GM19328 (cell line): ENCODE data around the gene TOX2.

ENCODE experiments used
- ATAC-seq: cut with Tn5 transposase; IDR thresholded peaks from one replicate; pipeline ENCODE4 v1.9.1; 2021; ENCODE audit warnings: mild to moderate bottlenecking, moderate library complexity; ENCODE audit not compliant: unreplicated experiment

Gene TOX2

DNA sequence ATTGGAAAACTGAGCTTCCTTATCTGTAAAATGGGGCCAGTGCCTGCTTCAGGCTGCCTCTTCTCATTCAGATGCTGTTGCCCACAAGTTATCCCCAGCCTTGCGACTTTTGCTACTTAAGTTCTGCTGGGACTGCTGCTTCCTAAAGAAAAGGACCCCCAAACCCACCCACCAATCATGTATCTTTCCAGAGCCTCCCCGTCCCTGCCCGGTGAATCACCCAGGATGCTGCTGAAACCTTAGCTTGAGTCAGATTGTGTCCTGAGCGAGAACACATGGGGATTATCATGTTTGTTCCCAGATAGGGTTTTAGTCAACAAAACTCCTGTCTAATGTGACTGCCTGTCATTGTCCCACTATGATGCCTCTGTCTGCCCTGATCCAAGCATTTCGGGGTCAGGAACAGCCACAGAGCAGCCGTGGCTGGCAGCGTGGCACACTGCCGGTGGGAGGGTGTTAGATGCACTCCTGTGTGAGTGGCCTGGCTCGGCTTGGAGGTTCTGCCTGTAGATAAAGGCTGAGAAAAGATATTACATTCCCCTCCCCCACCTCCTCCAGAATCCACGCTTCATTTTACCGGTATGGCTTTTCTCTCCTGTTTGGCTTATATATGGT is 79.9 kb downstream of the TOX2 start:
- no peak for ATAC-seq

DNA sequence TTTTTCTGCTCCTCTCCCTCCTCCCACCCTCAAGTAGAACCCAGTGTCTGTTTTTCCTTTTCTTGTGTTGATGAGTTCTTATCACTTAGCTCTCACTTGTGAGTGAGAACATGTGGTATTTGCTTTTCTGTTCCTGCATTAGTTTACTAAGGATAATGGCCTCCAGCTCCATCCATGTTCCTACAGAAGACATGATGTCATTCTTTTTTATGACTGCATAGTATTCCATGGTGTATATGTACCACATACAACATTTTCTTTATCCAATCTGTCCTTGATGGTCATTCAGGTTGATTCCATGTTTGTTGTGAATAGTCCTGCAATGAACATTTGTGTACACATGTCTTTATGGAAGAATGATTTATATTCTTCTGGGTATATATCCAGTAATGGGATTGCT is 81.0 kb downstream of the TOX2 start:
- no peak for ATAC-seq

DNA sequence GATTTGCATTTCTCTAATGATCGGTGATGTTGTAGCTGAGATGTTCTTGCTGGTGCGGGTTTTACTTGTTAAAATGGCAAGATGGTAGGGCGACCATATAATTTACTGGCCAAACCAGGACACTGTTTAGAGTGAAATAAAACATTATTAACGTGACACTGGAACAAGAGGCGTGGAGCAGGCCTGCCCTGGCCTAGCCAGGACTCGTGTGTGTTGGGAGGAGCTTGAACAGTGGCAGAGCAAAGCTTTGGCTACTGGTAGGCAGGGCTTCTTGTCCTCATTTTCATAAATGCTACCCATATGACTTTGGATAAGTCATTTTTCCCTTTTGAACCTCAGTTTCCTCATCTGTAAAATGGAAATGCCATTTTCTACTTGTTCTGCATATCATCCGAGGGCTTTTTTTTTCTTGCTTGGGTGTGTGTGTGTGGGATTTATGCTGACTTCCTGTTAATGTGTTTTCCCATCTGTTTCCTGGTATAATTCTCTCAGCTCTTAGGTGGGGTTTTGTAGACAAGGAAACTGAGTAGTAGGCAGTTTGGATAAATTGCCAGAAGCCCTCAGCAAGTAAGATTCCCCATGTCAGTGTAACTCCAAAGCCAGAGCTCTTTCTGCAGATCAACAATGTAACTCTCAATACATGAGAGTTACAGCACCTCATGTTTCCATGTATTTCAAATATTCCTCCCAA is 81.7 kb downstream of the TOX2 start:
- ATAC-seq, result no peak

DNA sequence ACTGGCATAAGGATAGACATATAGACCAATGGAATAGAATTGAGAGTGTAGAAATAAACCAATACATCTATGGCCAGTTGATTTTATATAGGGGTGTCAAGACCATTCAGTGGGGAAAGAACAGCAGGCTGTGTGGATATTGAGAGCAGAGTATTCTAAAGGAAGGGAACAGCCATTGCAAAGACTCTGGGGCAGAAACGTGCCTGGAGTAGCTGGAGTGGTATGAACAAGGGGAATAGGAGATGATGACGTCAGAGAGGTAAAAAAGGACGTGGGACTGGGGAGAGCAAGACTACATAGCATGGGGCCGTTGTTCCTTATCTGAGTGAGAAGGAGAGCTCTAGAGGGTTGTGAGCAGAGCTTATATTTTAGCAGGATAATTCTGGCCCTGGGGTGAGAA is 85.2 kb downstream of the TOX2 start:
- ATAC-seq, result no peak

DNA sequence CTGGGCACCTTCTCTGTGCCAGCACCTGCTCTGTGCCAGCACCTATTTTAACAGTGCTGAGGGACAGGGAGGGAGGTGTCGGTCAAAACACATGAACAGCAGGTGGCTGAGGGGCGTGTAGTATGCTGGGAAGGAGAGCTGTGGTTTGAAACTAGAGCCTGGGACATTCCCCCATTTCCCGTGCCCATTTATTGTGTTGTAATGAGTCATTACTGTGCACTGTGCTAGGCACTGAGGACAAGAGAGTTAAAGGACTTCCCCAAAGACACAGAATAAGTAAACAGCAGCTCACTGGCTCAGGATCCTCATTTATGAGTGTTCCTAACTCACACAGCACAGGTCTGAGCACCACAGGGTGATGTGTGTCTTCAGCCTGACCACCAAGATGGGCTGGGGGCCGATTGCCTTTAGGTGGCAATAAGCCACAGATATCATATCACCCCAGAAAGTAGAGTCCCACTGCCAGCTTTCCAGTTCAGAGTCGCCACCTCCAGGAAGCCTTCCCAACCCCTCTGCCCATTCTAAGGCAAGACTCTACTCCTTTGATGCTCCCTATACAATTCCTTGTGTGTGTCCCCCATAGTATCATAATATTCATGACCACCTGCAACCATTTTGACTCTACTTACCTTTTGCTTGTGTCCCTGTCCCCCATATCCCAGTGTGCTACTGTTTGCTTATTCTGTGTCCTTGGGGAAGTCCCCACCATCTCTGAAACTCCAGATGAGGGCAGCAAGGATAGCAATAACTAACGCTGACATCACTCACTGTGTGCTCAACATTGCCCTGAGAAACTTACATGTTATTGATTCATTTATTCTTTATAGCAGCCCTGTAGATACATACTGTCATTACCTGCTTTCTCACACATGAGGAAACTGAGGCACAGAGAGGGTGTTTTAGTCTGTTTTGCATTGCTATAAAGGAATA is 87.3 kb downstream of the TOX2 start:
- no peak for ATAC-seq

DNA sequence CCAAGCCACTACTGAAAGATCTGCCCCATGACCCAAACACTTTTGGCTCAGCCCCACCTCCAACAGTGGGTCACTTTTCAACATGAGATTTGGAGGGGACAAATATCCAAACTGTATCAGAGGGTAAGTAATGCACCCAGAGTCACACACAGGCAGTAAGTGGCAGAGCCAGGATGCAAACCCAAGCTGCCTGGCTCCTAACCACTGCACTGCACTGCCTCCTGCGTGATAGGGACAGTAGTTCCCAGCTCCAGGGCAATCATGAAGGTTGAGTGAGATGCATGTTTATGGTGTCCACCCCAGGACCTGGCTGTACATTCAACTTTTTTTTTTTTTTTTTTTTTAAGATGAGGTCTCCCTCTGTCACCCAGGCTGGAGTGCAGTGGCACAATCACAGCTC is 88.2 kb downstream of the TOX2 start:
- ATAC-seq, result no peak

DNA sequence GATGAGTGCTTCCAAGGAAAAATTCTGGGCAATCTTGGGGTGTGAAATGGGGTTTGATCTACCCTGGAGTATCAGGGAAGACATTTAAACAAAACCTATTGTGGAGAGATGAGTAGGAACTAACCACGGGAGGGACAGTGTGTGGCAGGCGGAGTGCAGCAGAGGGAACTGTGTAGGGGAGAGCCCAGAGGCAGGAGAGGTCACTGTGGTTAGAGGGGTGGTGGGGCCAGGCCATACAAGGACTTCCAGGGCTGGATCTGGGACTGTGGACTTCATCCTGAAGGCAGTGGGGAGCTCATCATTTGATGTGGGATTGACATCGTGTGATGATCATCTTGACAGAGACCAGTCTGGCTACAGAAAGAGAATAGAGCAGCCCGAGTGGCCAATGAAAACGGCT is 89.0 kb downstream of the TOX2 start:
- no peak for ATAC-seq

DNA sequence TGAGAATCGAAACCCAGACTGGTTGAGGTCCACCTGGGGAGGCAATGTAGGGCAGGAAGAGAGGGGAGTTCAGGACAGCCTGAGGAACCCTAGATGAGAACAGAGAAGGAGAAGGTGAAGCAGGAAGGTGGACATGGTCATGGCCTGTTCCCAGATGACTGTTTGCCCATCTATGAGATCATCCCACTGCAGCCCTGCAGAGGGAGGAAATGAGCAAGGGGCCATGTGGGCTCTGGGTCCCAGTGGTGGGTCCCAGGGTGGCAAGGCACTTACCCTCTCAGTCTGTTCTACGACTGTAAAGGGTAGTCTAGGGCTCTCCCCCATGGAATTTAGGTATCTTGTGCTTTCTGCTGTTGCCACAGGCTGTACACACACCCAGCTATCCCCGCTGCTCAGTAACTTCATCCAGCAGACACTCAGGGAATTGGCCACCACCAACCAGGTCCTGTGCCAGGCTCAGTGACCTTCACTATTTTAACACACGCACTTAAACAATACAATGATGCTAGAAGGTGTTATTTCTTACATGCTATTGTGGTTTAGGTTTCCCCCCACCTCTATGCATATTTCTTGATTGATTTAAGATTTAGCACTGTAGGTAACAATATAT is 89.8 kb downstream of the TOX2 start:
- no peak for ATAC-seq

DNA sequence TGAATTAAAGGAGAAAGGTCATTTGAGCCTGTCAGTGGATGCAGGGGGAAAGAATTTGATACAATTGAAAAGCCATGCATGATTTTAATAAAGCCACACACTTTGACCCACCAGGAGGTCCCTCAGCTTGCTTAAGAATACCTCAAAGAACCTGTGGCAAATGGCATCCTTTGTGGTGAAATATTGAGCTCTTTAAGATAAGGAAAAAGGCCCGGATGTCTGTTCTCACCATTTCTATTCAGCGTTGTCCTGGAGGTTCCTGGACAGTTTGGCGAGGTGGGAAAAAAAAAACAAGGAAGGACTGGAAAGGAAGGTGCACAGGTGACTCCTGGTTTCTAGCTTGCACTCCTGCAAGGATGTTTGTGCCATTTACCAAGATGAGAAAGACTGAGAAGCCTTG is 91.0 kb downstream of the TOX2 start:
- no peak for ATAC-seq

DNA sequence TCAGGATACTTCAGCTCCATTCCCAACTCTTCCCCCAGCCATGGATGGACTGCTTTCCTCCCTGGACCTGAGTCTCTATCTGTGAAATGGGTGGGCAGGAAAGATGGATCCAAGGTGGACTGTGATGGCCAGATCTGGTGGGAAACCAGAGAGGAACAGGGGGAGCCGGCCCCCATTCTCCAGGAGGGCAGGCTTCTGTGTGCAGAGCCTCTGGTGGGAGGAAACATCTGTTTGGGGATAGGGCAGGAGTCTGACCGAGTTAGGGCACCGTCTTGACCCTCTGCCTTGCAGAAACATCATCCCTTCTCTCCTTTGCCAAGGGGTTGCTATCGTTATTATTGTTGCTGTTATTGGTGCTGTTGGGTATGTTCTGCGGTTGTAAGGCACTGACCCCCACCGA is 91.5 kb downstream of the TOX2 start:
- no peak for ATAC-seq

DNA sequence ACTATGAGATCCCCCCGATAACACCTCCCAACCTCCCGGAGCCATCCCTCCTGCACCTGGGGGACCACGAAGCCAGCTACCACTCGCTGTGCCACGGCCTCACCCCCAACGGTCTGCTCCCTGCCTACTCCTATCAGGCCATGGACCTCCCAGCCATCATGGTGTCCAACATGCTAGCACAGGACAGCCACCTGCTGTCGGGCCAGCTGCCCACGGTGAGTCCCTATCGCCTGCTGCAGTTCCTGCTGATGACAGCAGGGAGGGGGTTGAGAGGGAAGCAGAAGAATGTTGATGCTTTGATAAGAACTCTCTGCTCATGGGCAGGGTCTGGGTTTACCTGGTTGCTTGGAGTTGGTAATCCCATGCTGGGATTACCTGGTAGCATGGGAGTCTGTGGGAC is 91.9 kb downstream of the TOX2 start:
- ATAC-seq, result no peak

DNA sequence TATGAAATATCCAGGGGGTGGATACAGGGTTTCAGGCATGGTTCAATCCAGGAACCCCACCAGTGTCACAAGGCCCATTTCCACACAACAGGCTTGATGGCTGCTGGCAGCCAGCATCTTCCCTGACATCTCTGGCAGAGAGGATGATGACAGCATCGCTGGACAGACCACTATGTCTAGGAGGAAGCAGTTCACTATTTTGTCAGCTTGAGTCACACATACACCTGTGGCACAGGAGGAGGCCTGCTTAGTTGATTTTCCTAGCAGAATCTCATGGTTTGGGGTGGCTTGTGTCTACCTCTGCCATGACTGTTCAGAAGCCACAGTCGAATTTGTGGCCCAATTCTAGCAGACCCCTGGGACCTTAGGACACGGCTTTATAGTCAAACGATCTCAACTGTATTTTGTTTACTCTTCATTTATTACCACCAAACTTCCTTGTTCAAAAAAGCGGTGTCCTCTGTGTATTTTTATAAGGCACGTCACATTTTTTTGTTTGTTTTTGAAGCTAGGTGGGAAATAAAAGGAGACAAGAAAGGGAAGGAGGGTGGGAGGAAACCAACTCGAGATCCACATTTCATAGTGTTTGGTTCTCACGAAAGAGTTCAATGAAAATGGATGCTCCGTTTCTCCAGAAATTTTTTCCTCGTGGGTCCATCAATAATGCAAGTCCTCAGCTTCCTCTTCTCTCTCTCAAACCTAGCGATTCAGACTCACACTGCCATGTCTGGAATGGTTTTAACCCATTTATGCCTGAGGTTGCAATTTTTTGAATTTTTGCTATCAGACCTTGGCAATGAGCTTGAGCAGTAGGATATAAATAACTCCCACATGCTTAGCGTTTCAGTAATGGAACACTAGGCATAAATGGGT is 94.4 kb downstream of the TOX2 start:
- ATAC-seq, result no peak

DNA sequence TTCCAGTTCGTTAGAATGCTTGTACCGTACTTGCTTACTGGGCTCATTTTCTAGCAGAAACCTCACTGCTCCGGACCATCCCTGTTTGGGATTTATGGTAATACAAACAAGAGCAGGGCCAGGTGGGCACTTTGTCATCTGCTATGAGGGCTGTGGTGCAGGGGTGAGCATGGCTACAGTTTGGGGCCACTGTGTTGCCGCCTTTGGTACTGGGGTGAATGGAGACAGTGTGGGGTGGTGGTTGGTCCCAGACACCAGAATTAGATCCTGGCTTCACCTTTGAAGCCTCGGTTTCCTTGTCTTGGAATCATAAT is 95.0 kb downstream of the TOX2 start:
- no peak for ATAC-seq

DNA sequence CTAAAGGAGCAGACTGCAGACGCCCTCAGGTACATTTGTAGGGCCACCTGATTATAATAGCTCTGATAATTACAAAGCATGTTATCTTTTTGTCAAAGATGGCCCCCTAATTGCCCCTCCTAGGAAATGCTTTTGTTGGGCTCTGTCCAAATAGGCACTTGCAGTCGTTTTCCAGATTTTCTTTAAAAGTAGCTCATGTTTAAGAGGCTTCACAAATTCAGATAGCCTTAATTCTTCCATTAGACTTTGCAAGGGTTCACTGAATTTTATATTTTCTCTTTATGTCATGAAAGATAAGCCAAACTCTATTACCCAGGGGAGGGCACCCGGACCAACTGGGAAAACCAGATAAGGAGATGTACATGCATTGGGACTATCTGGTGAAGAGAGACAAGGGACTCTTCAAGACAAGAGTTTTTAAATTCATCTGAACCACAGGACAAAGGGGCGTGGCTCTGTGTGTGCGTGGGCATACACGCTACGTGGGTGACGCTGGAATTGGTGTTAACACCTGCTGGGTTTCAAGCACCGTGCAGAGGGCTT is 95.6 kb downstream of the TOX2 start:
- ATAC-seq, result no peak

DNA sequence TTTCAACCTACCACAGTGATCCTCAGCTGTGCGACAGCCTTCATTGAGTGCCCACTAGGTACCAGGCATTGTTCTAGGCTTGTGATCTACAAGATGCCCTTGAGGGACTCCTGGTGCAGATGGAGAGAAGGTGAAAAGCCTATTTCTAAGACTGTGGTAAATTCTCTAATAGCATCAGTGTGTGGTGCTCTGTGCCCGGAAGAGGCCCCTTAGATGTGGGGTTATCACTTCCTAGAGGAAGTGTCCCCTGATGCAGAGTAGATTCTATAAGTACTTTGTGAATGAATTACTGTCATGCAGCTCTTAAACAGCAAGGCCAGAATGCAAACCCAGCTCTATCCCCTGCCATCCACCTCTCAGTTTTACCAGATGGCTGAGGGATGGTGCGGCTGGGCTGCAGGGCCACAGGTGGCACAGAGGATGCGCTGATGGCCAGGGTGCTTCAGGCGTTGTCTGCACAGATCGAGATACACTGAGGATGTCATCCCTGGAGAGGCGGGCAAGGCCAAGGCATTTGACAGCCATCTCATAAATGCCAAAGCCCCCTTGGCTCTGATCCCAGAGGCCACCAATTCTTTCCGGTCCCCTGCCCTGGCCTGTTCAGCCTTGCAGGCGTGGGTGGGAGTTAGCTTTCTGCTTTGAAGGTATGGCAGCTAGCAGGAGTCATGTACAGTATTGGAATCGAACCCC is 96.7 kb downstream of the TOX2 start:
- ATAC-seq, result no peak

DNA sequence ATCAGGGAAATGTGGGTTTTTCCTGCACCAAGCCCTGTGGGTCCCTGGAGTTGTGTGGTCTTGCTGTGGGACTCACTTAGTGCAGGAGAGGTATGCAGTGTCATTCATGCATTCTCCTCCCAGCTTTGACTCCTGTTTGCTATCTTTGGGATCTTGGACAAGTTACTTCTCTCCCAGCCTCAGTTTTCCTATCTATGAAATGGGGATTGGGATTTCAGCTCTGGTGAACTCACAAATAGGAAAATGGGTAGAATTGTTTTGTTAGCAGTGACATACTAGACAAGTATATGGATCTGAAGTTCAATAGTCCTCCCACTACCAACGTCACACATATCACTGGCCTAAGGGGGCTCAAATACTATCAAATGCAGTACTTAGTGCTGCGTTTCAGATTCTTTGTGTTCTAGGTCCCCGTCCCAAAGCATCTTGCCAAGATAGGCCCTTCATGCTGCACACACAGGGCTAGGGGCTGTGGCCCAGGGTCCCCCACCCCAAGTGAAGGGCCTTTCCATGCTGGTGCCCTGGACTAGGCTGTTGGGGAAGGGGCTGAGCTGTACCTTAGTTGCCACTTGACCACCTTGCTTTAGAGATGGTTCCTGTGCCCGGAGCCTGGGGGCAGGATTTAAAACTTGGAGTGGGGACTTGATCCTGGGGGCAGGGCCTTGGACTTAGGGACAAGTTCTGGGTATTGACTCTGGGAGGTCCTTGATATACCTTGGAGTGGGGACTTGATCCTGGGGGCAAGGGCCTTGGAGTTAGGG is 98.0 kb downstream of the TOX2 start:
- ATAC-seq, result no peak

DNA sequence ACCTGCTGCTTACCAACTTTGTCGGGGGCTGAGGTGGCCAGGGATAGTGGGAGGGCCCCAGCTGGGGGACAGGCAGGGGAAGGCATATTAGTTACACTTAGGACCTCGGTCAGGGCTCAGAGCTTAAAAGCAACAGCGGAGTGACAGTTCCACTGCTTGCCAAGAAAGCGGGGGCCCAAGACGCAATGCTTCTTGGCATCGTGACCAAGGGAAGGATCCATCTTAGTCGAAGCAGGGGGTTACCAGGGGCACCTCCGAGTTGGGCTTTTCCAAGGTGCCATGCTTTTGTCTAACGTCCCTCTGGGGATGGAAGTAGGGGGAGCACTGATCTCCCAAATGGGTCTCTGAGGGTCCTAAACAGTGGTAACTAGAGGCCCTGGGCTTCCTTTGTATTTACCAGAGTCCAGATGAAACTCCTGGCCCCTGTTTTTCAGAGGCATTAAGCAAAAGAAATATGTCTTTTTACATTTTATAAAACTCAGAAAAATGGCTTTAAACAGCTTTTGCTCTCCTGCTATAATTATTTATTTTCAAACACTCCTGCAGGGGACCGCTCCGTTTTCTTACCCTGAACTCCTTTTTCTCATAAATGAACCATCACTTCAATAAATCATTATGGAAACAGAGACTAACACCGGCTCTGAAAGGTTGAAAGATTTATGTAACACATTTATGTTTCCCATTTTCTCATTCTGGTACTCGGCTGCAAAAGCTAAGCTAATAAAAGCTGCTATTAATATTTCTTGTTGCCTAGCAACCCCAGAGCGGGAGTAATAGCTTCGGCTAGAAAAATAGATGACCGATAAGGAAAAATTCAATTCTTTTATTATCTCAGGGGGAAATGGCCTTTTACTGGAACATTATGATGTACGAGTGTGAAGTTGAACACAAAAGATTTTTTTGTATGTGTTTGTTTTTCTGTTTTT is 100.4 kb downstream of the TOX2 start:
- ATAC-seq, result no peak

DNA sequence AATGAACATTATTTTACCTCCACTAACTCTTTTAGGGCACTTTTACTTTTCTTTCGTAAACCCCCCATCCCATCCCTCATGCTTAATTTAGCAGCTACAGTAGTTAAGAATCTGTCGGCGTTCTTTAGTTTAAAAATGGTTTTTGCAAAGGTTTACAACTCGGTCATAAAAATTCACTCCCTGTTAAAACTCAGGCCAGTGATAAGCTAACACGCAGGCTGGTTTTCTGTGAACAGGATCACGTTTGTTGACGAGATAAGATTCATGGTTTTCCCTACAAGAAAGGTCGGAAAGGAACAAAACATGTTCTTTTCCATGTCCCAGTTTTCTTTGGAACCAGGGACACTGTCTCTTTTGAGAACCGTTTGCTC is 101.1 kb downstream of the TOX2 start:
- no peak for ATAC-seq
